K562 (cell line): Measurements from ENCODE around the gene PGP. TPM values are rescaled to one million over a fixed set of nuclear protein-coding genes. Genes with fewer than 3 reads are reported as not detected.

Experiments
- CREB5 ChIP-seq: fragments of 250-450 bp; sonication (Bioruptor Pico); IDR thresholded peaks from 2 replicates; pipeline ENCODE4 v1.5.0; 2020; ENCODE audit warnings: mild to moderate bottlenecking
- E2F1 ChIP-seq: sonication (generic); formaldehyde crosslinking; IDR thresholded peaks from 2 replicates; pipeline ENCODE4 v1.8.1; 2023; ENCODE audit warnings: mild to moderate bottlenecking, missing genetic modification reagents, moderate library complexity
- HNRNPL ChIP-seq: fragments of 200-400 bp; formaldehyde crosslinking; IDR thresholded peaks from 2 replicates; pipeline ENCODE4 v1.6.1; 2017; ENCODE audit warnings: low read depth, mild to moderate bottlenecking, low read length
- MAZ ChIP-seq, 2 experiments: fragments of 450-650 bp in 1 of 2; sonication (generic) in 1 of 2; formaldehyde crosslinking; IDR thresholded peaks in 1 of 2; conservative IDR thresholded peaks in 1 of 2; 2 replicates each; pipeline versions ENCODE4 v1.4.0 to v1.5.0; 2020; ENCODE audit warnings: mild to moderate bottlenecking in 1 of 2, missing genetic modification reagents in 1 of 2
- MTA3 ChIP-seq: fragments of 450-650 bp; formaldehyde crosslinking; IDR thresholded peaks from 2 replicates; pipeline ENCODE4 v1.6.1; 2017; ENCODE audit warnings: mild to moderate bottlenecking, borderline replicate concordance
- PHF8 ChIP-seq: fragments of 200-600 bp; sonication (generic); IDR thresholded peaks from 2 replicates; pipeline ENCODE4 v1.6.1; 2012; ENCODE audit warnings: mixed run types, mild to moderate bottlenecking, inconsistent platforms, low read length, moderate library complexity, borderline replicate concordance
- SMARCB1 ChIP-seq: IDR thresholded peaks from 2 replicates; pipeline ENCODE4 v1.6.1; 2011; ENCODE audit warnings: improper control_type of control experiment, low read depth; ENCODE audit not compliant: insufficient read length
- SP1 ChIP-seq: sonication (generic); formaldehyde crosslinking; IDR thresholded peaks from 2 replicates; pipeline ENCODE4 v1.8.1; 2022; ENCODE audit warnings: mild to moderate bottlenecking, missing genetic modification reagents
- TBP ChIP-seq: optimal IDR thresholded peaks from 2 replicates; pipeline ENCODE3; 2011; ENCODE audit warnings: low read depth, low read length, improper control_type of control experiment
- ZFX ChIP-seq: sonication (generic); formaldehyde crosslinking; IDR thresholded peaks from 2 replicates; pipeline ENCODE4 v1.8.0; 2022; ENCODE audit warnings: mild to moderate bottlenecking, missing genetic modification reagents, moderate library complexity
- ZNF407 ChIP-seq: fragments of 450-650 bp; IDR thresholded peaks from 2 replicates; pipeline ENCODE4 v1.6.1; 2016; ENCODE audit warnings: low read depth
- ZNF551 ChIP-seq: fragments of 250-450 bp; sonication (Bioruptor Pico); IDR thresholded peaks from 2 replicates; pipeline ENCODE4 v1.5.0; 2021; ENCODE audit warnings: mild to moderate bottlenecking, moderate library complexity
- ZNF740 ChIP-seq, 3 experiments: fragments of 200-800 bp in 1 of 3; sonication (Bioruptor generic) in 1 of 3; sonication (generic) in 1 of 3; formaldehyde crosslinking in 1 of 3; IDR thresholded peaks; 2 replicates each; pipeline versions ENCODE4 v1.6.1 to v1.8.0; 2016 to 2022; ENCODE audit warnings: mild to moderate bottlenecking in 2 of 3, missing compliant biosample characterization in 2 of 3, missing genetic modification characterization in 2 of 3, missing genetic modification reagents in 1 of 3
- polyA plus RNA-seq, 8 experiments: library from polyadenylated mRNA; depleted of rRNA in 4 of 8; stranded (reverse) in 5 of 8; unstranded in 3 of 8; fragments of >200 nt; fragmentation: Nextera tagmentation in 2 of 8; fragmentation: Illumina TruSeq in 1 of 8; extraction: Ambion mirVana in 2 of 8; extraction: Trizol in 1 of 8; gene quantifications; 2 replicates each; pipeline versions ENCODE4 v1.2.1 to v1.2.3, GENCODE V29; 2011 to 2014; ENCODE audit warnings: inconsistent platforms in 1 of 8, missing spikeins in 1 of 8
- total RNA-seq, 7 experiments: library from RNA; depleted of rRNA in 6 of 7; stranded (reverse); fragments of >200 nt in 6 of 7; fragmentation: Illumina TruSeq in 2 of 7; extraction: Trizol in 2 of 7; gene quantifications; 2 replicates each; pipeline versions ENCODE4 v1.2.1 to v1.2.3, GENCODE V29; 2011 to 2021; ENCODE audit warnings: low replicate concordance in 1 of 7

The PGP gene
- total and polyA plus RNA-seq, 9 of the 15 experiments (the other 6 are each of a cell fraction or from before 2014, with no cell fraction given) = 1.1 to 57.6 (median 19.6) TPM

- peak; percentile 43; the same call in 1 of the 2 replicates for TF ChIP-seq E2F1
- TF ChIP-seq CREB5 (CRISPR knock-in tag) = no peak
- no peak for TF ChIP-seq ZNF551
- no peak for TF ChIP-seq SMARCB1
- TF ChIP-seq ZNF407 = peak; percentile 60; the same call in 1 of the 2 replicates
- TF ChIP-seq ZFX (CRISPR knock-in tag) = peak; percentile 98
- peak; percentile 62 to 90 for TF ChIP-seq MAZ (CRISPR knock-in tag; conservative IDR thresholded peaks at IDR 0.05 in 1 of 2, IDR thresholded peaks at IDR 0.05 in 1 of 2)
- peak; percentile 98 for TF ChIP-seq SP1 (CRISPR knock-in tag)
- TF ChIP-seq PHF8 = peak; percentile 92
- 0 out of 2 replicates have a peak, but pooled peaks have one; percentile 40 for TF ChIP-seq ZNF740 (CRISPR knock-in tag; IDR thresholded peaks at IDR 0.05)
- no peak for TF ChIP-seq ZNF740 (tag; IDR thresholded peaks at IDR 0.05)
- TF ChIP-seq MTA3 = peak; percentile 58; the same call in 1 of the 2 replicates
- TF ChIP-seq TBP = peak; percentile 81
- TF ChIP-seq HNRNPL = peak; percentile 85
Observed at GRCh38 chr16:2223221-2223941, 8.7 kb upstream of the PGP start, which contains the start of gene E4F1 (continued).
